ENCODE results near the gene PNMT.
"Not testable (repeated sequence)": the region's sequence is repeated elsewhere in the genome, so short reads cannot be mapped to it uniquely, and the experiment has no call there.

DNA sequence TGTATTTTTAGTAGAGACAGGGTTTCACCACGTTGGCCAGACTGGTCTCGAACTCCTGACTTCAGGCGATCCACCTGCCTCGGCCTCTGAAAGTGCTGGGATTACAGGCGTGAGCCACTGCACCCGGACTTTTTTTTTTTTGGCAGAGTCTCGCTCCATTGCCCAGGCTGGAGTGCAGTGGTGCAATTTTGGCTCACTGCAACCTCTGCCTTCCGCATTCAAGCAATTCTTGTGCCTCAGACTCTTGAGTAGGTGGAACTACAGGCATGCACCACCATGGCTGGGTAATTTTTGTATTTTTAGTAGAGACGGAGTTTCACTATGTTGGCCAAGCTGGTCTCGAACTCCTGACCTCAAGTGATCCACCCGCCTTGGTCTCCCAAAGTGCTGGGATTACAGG, 42.8 kb downstream of the PNMT start:
- TF ChIP-seq, protein P1, sequence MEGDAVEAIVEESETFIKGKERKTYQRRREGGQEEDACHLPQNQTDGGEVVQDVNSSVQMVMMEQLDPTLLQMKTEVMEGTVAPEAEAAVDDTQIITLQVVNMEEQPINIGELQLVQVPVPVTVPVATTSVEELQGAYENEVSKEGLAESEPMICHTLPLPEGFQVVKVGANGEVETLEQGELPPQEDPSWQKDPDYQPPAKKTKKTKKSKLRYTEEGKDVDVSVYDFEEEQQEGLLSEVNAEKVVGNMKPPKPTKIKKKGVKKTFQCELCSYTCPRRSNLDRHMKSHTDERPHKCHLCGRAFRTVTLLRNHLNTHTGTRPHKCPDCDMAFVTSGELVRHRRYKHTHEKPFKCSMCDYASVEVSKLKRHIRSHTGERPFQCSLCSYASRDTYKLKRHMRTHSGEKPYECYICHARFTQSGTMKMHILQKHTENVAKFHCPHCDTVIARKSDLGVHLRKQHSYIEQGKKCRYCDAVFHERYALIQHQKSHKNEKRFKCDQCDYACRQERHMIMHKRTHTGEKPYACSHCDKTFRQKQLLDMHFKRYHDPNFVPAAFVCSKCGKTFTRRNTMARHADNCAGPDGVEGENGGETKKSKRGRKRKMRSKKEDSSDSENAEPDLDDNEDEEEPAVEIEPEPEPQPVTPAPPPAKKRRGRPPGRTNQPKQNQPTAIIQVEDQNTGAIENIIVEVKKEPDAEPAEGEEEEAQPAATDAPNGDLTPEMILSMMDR (IDR thresholded peaks at IDR 0.05) = not testable (repeated sequence)
- not testable (repeated sequence) for TF ChIP-seq POLR2AphosphoS5 (IDR thresholded peaks at IDR 0.05; ENCODE audit: low read depth, low read length); TCF7L2 (IDR thresholded peaks at IDR 0.05; ENCODE audit: low read depth, low read length); SIN3A (IDR thresholded peaks at IDR 0.05; ENCODE audit: borderline replicate concordance, insufficient read depth, low read depth, low read length)
- TF ChIP-seq, protein P2, sequence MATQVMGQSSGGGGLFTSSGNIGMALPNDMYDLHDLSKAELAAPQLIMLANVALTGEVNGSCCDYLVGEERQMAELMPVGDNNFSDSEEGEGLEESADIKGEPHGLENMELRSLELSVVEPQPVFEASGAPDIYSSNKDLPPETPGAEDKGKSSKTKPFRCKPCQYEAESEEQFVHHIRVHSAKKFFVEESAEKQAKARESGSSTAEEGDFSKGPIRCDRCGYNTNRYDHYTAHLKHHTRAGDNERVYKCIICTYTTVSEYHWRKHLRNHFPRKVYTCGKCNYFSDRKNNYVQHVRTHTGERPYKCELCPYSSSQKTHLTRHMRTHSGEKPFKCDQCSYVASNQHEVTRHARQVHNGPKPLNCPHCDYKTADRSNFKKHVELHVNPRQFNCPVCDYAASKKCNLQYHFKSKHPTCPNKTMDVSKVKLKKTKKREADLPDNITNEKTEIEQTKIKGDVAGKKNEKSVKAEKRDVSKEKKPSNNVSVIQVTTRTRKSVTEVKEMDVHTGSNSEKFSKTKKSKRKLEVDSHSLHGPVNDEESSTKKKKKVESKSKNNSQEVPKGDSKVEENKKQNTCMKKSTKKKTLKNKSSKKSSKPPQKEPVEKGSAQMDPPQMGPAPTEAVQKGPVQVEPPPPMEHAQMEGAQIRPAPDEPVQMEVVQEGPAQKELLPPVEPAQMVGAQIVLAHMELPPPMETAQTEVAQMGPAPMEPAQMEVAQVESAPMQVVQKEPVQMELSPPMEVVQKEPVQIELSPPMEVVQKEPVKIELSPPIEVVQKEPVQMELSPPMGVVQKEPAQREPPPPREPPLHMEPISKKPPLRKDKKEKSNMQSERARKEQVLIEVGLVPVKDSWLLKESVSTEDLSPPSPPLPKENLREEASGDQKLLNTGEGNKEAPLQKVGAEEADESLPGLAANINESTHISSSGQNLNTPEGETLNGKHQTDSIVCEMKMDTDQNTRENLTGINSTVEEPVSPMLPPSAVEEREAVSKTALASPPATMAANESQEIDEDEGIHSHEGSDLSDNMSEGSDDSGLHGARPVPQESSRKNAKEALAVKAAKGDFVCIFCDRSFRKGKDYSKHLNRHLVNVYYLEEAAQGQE (IDR thresholded peaks at IDR 0.05; ENCODE audit: insufficient read depth in 1 of 2, low read depth in 2 of 2, low read length in 1 of 2) = not testable (repeated sequence)
